HG02870 (cell line): ENCODE measurements around the gene LOXL3.

ENCODE experiments used
- ATAC-seq: cut with Tn5 transposase; IDR thresholded peaks from one replicate; pipeline ENCODE4 v1.9.1; 2021; ENCODE audit warnings: mild to moderate bottlenecking, moderate library complexity; ENCODE audit not compliant: unreplicated experiment

Gene LOXL3

GRCh38 chr2:74530239-74531187 lies 23.2 kb downstream of the LOXL3 start:
- peak; percentile 24 for ATAC-seq

DNA sequence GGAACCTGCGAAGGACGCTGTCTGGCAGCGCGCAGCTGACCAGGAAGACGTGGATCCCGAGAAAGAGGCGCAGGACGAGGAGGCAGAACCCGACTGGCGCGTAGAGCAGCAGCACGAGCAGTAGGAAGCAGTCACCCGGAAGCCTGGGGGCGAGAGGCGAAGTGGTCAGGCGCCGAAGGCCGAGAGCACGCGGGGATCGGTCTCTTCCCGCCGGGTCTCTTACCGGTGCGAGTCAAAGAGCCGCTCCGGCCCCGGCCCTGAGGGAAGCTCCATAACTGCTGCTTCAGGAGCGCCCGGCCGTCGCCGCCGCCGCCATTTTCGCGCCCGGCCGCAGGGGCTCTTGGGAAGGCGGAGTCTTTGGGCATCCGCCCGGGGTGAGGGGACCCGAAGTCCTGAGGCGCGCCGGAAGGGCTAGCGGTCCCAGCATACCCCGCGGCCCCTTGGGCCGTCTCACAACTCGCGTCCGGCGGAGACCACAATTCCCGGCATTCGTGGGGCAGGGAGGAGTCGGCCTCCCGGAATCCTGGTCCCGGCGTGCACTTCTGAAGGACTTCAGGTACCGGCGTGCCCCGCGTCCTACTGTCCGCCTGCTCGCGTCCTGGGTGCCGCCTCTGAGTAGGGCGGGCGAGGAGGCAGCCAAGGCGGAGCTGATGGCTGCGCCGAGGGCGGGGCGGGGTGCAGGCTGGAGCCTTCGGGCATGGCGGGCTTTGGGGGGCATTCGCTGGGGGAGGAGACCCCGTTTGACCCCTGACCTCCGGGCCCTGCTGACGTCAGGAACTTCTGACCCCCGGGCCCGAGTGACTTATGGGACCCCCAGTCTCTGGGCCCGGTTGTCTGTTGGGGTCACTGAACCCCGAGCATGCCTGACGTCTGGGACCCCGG lies 24.1 kb downstream of the LOXL3 start, which contains the start of the genes AUP1 and HTRA2:
Gene AUP1, minus strand, starts transcription at position 350 of the 882 bp plus-strand sequence. Its CDS starts 77 bp downstream, at position 273.
Gene HTRA2, plus strand, starts transcription at position 577 of the 882 bp plus-strand sequence. Its CDS starts 74 bp downstream, at position 651.
- ATAC-seq: peak; percentile 73

DNA sequence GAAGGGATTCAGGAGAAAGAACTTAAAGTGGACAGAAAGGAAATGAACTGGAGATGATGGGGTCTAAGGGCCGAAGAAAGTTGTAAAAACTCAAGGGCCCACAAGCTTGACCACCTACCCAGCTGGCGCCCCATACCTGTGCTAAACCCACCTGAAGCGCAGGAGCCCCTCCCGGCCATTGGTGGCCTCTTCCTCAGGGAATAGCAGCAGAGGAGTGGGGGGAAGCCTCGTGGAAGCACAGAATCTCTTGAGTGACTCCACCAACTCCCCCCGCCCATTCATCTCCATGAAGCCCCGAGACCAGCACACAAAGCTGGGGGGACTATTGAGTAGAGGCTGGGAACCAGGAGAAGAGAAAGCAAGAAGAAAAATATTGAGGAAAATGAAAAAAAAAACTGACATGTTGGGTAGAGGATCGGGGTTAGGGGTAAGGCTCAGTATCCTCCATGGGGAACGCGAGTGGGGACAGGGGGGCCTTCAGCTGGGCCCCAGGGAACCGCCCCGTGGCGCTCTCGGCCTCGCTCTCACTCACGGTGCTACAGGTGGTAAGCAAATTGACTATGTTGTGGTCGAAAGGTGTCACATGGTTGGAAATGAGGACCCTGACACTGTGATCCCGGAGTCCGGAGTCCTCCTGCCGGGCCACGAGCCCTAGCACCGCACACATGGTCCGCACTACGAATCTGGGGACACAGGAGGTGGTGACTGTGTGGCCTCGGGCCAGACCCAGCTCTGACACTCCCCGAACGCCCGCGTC lies 25.0 kb downstream of the LOXL3 start:
- ATAC-seq: peak; percentile 5

- no peak for ATAC-seq
Measured at GRCh38 chr2:74527741-74528140, 26.0 kb downstream of the LOXL3 start.

GRCh38 chr2:74526649-74527230 lies 27.0 kb downstream of the LOXL3 start:
- no peak for ATAC-seq

DNA sequence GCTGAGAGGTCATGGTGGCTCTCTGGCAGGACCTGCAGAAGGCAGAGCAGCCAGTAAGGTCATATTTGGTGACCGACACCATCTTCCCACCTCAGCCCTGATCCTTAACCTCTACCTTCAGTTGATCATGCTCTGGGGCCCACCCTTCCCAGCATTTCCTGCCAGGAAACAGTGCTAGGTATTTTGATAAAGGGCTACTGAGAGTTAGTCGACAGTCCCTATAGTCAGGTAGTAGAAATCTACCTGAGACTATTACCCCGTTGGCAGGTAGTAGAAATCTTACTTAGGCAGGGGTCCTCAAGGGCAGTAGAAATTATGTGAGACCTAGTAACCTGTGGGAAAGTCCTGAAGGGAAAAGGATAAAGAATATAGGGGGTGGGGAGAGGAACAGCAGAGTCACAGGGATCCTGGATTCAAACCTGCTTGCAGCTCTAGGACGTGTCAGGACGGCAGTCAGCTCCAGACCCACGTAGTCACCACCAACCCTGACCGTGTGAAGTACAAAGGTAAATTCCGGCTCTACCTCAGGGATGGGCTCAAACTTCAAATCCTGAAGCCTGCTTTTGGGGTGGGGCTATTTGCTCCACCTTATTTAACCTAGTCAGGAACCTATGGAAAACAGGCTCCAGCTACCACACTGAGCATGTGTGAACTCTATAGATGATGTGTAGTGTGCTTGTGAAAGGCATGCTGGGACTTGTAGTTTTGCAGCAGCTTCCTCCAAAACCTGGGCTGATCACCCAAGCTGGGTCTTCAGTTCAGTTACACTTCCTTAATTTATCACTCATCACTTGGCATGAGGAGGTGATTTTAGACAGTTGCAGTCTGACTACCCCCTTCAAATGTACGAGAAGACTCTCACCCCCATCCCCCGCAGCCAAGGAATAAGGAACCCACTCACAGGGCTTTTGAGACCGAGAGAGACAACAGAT lies 27.8 kb downstream of the LOXL3 start, which contains the start of gene DQX1:
Gene DQX1, minus strand, starts transcription at position 515 of the 932 bp plus-strand sequence. Its CDS starts 502 bp downstream, at position 13.
- no peak for ATAC-seq

GRCh38 chr2:74524955-74525716 lies 28.6 kb downstream of the LOXL3 start:
- ATAC-seq: no peak

DNA sequence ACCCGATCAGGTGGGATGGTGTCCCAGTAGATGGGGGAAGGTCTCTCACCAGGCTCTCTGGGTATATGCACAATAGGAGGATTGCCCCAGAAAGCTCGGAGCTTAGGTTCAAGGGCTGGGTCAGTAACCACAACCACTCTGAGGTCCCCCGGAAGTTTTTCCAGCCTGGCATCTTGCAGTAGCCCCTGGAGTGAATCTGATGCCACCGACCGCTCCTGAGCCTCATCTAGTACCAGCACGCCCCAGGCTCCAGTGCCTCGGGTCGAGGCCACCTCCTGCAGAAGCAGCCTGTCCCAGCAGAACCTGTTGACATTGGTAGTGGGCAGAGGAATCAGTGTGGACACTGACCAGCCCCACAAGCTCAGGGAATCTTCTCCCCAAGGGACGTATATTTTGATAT lies 29.7 kb downstream of the LOXL3 start:
- ATAC-seq: no peak

GRCh38 chr2:74522516-74522915 lies 31.2 kb downstream of the LOXL3 start:
- no peak for ATAC-seq

- ATAC-seq: no peak
Measured at GRCh38 chr2:74516650-74517049, 37.1 kb downstream of the LOXL3 start.

DNA sequence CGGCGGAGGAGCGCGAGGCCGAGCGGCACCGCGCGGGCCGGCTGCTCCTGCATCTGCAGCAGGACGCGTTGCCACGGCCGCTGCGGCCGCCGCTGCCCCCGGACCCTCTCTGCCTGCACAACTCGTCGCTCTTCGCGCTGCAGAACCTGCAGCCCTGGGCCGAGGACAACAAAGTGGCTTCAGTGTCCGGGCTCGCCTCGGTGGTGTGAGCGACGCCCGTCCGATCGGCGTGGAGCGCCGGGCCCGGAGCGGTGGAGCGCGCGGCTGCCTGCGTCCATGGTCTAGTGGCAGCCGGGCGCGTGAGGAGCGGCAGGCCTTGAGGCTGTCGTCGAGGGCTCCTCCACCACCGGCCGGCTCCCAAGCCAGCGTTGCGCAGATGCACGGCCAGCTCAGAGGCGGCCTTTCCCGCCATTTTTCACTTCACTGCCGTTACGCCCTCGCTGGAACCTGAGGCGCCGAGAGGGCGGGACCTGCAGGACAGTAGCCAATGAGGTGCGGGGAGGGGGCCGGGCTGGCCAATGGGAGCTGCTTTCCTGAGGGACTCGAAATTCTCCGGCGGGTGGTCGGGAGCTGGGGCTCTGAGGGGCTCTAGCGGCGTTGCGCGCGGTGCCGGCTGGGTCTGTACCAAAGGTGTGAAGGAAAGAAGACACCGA lies 37.6 kb downstream of the LOXL3 start:
- ATAC-seq: no peak

GRCh38 chr2:74515271-74515980 lies 38.3 kb downstream of the LOXL3 start:
- no peak for ATAC-seq

DNA sequence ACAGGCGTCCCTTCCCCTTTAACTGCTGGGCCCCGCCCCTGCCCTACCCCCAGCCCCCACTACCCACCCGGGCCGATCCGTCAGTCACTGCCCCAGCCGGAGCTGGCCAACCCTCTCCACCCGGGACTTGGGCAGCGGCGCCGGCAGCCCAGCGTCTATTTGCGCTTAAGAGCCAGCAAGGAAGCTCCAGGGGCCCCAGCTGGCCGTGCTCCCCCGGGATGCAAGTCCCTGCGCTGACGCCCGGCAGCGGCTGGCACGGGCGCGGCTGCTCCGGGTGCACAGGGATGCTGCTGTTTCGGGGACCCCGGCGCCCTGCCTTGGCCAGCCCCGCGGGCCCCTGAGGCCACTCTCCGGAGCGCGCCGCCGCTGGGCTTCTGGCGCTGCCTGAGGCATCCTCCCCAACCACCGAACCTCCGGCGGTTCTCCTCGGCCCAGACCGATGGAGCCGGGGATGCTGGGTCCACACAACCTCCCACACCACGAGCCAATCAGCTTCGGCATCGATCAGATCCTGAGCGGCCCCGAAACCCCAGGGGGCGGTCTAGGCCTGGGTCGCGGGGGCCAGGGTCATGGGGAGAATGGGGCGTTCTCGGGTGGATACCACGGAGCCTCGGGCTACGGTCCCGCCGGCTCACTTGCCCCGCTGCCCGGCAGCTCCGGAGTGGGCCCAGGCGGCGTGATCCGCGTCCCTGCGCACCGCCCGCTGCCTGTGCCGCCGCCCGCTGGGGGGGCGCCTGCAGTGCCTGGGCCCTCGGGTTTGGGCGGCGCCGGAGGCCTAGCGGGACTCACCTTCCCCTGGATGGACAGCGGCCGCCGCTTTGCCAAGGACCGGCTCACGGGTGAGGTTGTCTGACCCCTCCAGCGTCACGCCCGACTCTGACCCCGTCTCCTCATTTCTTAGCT lies 39.1 kb downstream of the LOXL3 start, which contains the start of gene TLX2:
Gene TLX2, plus strand, starts transcription at position 83 of the 903 bp plus-strand sequence. Its CDS starts 357 bp downstream, at position 440.
- no peak for ATAC-seq

DNA sequence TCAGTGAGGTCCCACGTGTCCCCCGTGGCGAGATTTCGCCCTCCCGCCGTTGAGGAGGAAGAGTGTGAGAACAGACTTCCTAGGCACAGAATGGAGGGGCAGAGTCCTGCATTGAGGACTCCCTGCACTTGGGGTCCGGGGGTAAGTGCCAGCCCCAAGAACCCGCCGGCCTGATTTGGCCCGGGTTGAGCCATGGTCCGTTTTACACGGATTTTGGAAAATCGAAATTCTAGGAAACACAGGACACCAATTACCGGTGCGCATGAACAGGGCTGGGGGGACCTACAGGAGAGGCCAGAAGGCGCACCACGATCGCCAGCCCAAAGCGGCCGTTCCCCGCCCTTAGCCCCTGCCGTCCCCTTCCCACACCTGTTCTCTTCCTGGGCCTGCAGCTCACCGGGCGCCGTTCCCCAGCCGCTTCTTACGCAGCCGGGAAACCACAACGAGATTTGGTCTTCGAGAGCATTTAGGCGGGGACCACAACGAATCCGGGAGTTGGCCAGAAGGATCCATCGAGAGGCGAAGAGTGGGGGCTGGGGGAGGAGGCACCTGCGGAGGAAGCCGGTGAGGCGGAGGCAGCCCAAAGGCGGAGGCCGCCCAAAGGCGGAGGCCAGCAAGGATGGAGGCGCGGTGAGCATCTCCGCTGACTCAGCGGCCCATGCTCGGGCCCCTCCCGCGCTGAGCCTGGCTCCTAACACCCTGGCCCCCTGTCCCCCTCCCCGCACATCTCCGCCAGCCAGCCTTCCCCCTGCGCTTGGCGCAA lies 40.0 kb downstream of the LOXL3 start:
- no peak for ATAC-seq
